KOPT-K1 (cell line): ENCODE results near the gene SLC6A16.

Experiments used
- H3K27ac ChIP-seq: fragments of 200-600 bp; sonication (generic); 2 replicates; pipeline ENCODE4 v1.5.1; 2016; ENCODE audit warnings: antibody characterized with exemption, mild to moderate bottlenecking, low read depth, low read length; ENCODE audit not compliant: poor library complexity, severe bottlenecking
- H3K36me3 ChIP-seq: fragments of 200-600 bp; sonication (generic); 2 replicates; pipeline ENCODE4 v1.5.1; 2017; ENCODE audit warnings: antibody characterized with exemption, mild to moderate bottlenecking, low read length, moderate library complexity; ENCODE audit not compliant: insufficient read depth
- H3K9me3 ChIP-seq: fragments of 200-600 bp; sonication (generic); 2 replicates; pipeline ENCODE4 v1.5.1; 2017; ENCODE audit warnings: antibody characterized with exemption, low read length, mild to moderate bottlenecking; ENCODE audit not compliant: insufficient read depth, poor library complexity, severe bottlenecking

Gene SLC6A16

DNA sequence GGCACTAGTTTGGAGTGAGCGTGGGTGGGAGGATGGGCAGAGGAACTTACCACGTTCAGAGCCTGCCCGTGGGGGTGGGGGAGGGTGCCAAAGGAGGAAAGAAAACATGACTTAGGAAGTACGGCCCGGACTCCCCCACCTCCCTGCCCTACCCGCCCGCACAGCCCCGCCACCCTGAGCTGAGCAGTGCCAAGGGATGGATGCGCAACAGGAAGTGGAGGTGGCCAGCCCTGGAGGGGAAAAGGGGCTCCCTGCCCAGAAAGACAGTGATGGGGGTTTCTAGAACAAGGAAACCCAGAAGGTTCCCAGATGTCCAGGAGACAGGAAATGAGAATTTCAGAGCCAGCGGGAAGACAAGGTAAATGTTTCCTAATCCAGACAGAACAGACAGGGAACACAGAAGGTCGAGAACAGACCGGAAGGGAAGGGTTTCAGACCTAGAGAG lies 30.9 kb upstream of the SLC6A16 start:
- H3K27ac ChIP-seq, result no peak overlapping the region
- no peaks in the 10 kb centered on the region for H3K9me3 ChIP-seq
- no peaks in the 10 kb centered on the region for H3K36me3 ChIP-seq

DNA sequence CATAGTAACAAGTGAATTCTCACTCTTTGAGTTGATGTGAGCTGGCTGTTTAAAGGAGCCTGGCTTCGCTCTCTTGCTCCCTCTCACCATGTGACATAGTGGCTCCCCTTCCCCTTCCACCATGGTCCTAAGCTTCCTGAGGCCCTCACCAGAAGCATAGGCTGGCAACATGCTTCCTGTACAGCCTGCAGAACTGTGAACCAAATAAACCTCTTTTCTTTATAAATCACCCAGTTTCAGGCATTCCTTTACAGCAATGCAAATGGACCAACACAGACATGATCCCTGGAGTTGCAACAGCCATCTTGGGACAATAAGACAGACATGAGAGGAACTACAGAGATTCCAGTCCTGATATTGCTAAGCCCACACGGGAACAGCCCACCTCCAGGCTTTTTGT lies 24.6 kb upstream of the SLC6A16 start:
- Histone ChIP-seq H3K36me3 (no peaks in the 10 kb centered on the region), H3K9me3 (peaks cover 7% of the 10 kb centered on the region), H3K27ac (no peak overlapping the region)

DNA sequence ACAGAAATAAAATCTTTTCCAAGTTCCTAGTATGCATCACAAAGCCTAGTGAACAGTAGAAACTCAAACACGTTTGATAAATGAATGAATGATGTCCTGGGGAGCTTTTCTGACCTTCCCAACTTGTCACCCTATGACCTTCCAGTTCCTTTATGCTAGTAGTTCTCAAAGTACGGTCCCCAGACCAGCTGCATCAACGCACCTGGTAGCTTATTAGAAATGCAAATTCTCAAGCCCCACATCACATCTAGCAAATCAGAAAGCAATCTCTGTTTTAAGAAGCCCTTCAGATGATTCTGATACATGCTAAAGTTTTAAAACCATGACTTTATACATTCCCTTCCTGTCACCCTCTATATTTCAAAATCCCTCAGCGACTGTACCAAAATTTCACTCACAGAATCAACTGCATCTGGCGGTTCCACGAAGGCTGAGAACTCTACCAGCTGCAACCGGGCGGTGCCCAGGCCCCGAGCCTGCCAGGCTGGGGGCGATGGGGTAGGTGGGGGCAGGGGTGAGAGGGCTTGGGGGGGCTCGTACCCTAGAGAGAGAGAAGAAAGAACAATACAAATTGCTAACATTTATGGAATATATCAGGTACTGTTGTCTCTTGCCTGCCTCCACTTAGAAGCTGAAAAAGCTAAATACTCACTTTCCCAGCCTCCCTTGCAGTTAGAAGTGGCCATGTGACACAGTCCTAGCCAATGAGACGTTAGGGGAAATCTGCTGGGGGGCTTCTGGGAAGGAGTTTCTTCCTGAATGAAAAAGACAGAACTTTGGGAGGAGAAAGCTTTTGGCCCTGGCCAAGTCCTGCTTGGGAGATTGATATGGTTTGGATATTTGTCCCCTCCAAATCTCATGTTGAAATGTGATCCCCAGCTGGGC lies 23.6 kb upstream of the SLC6A16 start:
- Histone ChIP-seq H3K9me3 (peaks cover 7% of the 10 kb centered on the region), H3K27ac (no peak overlapping the region), H3K36me3 (no peaks in the 10 kb centered on the region)

DNA sequence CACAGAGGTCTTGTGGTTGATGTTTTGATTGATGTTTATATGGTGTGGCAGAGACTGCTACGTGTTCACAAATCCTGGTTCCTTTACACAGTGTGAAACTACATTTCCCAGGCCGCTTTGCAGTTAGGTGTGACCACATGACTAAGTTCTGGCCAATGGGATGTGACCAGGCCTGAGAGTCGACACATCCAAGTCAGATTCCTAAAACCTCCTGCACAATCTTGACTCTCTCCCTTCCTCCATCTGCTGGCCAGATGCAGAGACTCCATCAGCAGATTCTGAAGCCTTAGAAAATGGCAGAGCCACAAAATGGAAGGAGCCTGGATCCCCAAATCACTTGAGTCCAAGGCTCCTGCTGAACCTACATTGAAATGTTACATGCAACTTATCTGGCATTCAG lies 22.8 kb upstream of the SLC6A16 start:
- peaks cover 7% of the 10 kb centered on the region for H3K9me3 ChIP-seq
- H3K27ac ChIP-seq, result no peak overlapping the region
- H3K36me3 ChIP-seq, result no peaks in the 10 kb centered on the region

DNA sequence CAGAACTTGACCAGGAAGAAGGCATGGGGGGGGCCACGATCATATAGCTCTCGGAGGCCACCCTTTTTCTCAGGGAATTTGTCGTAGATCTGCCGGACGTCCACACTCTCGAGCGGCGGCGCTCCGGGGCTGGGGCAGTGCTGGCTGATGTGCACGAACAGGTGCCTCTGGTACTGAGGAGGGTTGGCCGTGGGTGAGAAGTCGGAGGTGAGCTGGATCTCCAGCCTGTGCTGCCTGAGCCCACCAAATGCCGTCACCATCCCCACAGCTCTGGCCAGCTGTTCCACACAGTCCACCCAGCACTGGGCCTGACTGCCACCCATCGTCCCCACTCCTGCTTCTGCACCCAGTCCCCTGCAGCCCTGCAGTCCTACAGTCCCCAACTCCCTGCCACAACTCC lies 22.2 kb upstream of the SLC6A16 start:
- Histone ChIP-seq H3K27ac (no peak overlapping the region), H3K9me3 (peaks cover 7% of the 10 kb centered on the region), H3K36me3 (no peaks in the 10 kb centered on the region)

DNA sequence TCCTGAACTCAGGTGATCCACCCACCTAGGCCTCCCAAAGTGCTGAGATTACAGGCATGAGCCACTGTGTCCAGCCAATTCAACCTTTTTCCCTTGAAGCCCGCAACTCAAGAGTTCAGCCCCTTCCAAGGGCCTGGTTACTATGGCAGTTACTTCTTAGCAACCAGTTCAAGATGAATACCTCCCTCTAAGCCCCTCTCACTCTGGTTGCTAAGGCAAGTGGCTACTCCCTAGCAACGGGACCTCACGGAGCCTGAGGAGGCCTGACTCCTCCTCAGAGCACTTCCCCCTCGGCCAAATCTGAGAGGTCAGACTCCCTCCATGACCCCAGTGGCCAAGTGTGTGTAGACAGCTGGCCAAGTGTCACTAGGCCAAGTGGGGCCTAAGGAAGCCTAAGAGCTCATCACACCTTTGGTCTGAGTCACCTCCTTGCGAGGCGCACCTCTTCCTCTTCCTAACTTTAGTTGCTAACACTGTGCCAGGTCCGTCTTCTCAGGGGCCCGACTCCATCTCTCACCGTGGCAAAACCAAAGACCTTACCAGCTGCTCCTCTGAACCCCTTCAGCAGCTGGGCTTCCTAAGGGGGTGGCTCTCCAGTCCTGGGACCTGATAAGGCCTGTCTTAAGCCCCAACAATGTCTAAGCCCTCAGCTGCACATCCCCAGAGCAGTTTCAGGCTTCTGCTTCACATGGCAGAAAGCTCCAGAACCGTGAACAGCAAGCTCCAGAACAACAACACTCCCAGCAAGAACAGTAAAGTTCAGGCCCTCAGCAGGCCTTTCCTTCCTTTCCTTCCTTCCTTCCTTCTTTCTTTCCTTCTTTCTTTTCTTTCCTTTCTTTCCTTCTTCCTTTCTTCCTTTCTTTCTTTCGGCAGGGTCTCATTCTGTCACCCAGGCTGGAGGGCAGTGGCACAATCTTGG lies 19.8 kb upstream of the SLC6A16 start:
- Histone ChIP-seq H3K27ac (no peak overlapping the region), H3K9me3 (peaks cover 5% of the 10 kb centered on the region), H3K36me3 (no peaks in the 10 kb centered on the region)

DNA sequence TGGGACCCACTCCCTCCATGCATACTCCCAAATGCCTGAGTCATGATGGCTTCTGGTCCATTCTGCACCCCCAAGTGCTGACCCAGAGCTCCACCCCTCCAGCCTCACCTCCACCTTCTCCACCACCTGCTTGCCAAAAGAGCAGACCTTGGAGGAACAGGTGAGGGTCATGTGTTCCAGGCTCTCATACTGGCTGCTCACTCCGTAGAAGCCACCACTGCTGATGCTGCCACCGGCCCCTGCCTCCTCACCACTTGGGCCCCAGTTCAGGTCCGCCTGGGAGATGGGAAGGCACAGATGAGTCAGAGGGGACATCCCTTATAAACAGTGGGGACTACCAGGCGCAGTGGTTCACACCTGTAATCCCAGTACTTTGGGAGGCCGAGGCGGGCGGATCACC lies 18.1 kb upstream of the SLC6A16 start:
- H3K9me3 ChIP-seq, result no peaks in the 10 kb centered on the region
- H3K36me3 ChIP-seq, result peaks cover 3% of the 10 kb centered on the region; the same call in 1 of the 2 replicates

DNA sequence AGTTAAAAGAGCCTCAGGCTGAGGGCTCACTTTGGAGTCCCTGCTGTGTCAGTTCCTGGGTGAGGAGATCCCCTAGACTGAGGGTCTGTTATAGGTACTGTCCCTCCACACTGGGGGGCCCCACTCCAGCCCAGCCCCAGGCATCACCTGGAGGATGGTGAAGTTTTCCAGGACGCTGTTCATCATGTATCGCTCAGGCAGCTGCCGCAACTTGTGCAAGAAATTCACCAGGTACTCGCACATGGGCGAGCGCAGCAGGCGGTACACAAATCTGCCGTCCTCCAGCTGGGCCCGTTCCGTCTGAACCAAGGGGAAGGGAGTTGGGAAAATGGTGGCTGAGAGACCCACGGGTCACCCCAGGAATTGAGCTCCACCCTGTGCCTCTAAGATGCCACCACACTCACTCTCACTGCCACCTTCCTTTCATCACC lies 17.3 kb upstream of the SLC6A16 start:
- H3K27ac ChIP-seq, result no peak overlapping the region
- peaks cover 3% of the 10 kb centered on the region; the same call in 1 of the 2 replicates for H3K36me3 ChIP-seq

More for the DNA sequence above, 18.1 kb upstream of the SLC6A16 start:
- H3K27ac ChIP-seq, result no peak overlapping the region

DNA sequence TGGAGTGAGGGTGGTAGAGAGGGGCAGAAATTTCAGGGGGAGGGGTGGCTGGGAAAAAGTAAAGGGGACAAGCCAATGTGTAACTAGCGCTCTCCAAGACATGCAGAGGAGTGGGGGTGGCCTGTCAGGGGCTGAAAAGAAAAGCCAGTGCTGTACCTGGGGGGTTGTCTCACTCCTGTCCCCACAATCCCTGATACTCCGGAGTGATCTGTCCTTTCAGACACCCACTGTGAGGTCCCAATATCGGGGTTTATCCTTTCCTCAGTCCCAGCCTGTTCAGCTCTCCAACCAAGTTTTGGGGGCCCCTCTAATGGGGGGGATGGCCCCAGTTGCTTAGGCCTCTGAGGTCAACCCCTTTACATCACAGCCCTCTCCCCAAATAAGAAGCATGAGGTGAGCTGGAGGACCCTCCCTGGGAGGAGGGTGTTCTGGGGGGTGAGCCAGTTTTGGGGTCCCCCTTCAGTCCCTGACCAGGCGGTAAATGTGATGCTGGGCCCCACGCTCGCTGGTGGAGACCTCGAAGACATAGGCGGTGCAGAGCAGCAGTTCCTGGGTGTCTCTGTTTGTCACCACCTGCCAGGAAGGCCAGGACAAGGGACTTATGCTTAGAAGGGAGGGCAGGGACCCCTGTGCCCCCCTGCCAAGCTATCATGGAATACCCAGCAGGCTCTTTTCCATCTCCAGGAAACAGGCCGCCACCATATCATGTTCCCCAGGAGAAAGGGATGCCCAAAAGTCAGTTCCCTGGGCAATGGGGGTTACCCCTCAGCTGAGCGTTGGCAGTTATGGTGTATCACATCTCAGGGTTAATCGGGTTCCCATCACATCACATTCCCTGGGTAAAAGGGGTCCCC lies 16.1 kb upstream of the SLC6A16 start:
- Histone ChIP-seq H3K9me3 (no peaks in the 10 kb centered on the region), H3K36me3 (peaks cover 3% of the 10 kb centered on the region; the same call in 1 of the 2 replicates), H3K27ac (no peak overlapping the region)

More for the DNA sequence above, 17.3 kb upstream of the SLC6A16 start:
- no peaks in the 10 kb centered on the region for H3K9me3 ChIP-seq

DNA sequence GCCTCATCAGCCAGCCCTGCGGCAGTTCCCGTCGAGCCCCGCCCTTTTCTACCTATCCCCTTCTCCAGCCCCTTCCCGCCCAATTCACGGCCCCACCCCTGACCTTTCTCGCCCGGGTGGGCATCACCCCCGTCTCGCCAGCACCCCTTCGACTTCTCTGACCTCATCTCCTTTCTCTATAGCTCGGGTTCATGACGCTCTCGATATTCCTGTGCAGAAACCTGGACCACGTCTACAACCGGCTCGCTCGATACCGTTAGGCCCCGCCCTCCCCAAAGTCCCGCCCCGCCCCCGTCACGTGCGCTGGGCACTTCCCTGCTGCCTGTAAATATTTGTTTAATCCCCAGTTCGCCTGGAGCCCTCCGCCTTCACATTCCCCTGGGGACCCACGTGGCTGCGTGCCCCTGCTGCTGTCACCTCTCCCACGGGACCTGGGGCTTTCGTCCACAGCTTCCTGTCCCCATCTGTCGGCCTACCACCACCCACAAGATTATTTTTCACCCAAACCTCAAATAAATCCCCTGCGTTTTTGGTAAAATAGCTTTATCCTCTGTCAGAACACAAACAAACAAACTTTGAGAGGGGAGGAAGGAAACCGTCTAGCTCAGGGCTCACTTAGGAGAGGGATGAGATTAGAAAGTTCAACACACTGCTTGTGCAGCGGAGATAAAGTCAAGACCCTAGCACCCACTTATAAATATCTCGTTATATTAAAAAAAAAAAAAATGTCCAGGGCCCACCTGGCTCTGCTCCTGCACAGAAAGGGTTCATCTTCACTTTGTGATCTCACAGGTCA lies 15.3 kb upstream of the SLC6A16 start:
- Histone ChIP-seq H3K36me3 (peaks cover 3% of the 10 kb centered on the region; the same call in 1 of the 2 replicates), H3K27ac (no peak overlapping the region), H3K9me3 (no peaks in the 10 kb centered on the region)

DNA sequence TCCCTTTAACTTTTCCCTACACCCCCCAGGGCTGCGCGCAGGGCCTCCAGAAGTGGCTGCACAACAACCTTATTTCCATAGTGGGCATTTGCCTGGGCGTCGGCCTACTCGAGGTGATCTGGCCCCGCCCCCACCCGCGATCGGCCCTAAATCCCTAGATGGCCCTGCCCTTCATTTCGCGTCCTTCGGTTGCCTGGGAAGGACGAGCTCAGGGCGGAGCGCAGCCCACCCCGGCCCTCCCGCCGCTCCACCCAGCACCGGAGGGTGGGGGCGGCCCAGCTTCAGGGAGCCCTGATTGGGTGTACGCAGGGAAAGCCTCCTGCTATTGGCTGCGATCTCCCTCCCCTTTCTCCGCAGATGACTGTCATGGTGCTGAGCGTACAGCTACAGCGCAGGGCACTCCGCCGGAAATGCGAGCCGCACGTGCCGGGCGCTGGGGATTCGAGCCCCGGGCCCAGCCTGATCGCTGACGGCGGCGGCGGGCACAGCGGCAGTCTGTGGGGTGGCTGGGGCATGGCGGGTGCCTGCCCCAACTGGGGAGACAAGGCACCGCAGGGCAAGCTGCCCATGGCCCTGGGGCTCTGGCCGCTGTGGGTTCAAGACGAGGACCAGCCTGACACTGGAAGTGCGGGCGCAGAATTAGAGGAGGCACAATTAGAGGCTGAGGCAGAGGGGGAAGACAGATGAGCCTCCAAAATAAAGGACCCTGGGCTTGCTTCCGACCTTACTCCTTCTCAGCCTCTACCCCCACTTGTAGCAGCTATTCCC lies 14.5 kb upstream of the SLC6A16 start:
- Histone ChIP-seq H3K27ac (no peak overlapping the region), H3K36me3 (peaks cover 3% of the 10 kb centered on the region; the same call in 1 of the 2 replicates)

DNA sequence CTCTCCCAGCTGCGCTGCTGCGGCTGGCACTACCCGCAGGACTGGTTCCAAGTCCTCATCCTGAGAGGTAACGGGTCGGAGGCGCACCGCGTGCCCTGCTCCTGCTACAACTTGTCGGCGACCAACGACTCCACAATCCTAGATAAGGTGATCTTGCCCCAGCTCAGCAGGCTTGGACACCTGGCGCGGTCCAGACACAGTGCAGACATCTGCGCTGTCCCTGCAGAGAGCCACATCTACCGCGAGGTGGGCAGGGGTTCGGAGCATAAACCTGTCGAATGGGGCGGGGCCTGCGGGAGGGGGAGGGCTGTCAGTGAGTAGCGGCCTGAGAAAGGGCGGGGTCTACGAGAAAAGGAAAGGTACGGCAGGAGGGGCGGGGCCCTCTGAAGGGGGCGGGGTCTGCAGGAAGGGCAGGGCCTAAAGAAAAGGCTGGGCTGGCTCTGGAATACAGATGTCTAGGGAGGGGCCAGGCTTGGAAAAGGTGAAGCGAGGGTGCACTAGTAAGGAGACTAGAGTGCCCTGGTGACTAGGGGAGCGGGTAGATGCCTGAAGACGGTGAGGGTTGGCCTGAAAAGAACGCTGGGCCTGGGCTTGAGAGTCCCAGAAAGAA lies 13.8 kb upstream of the SLC6A16 start:
- Histone ChIP-seq H3K36me3 (peaks cover 3% of the 10 kb centered on the region; the same call in 1 of the 2 replicates), H3K27ac (no peak overlapping the region), H3K9me3 (no peaks in the 10 kb centered on the region)

More for the DNA sequence above, 14.5 kb upstream of the SLC6A16 start:
- no peaks in the 10 kb centered on the region for H3K9me3 ChIP-seq
